ENCODE measurements around the gene CSPG4.
"Not testable (repeated sequence)": the region's sequence is repeated elsewhere in the genome, so short reads cannot be mapped to it uniquely, and the experiment has no call there.

Gene CSPG4

GRCh38 chr15:75745305-75745704, 32.7 kb upstream of the CSPG4 start:
- TF ChIP-seq CTCF (IDR thresholded peaks at IDR 0.05; ENCODE audit: insufficient read depth, low read depth, low read length, missing control alignments), result no peak
- no peak for DNase-seq (ENCODE audit: low read depth)

GRCh38 chr15:75742346-75742745, 29.7 kb upstream of the CSPG4 start:
- DNase-seq (ENCODE audit: low read depth), result not testable (repeated sequence)

More at GRCh38 chr15:75745305-75745704, 32.7 kb upstream of the CSPG4 start:
- no peak overlapping the region for H3K4me3 ChIP-seq (ENCODE audit: low read depth, low read length)

GRCh38 chr15:75739791-75740190, 27.1 kb upstream of the CSPG4 start:
- H3K4me3 ChIP-seq (ENCODE audit: low read depth, low read length), result no peak overlapping the region
- no peak for DNase-seq (ENCODE audit: low read depth)
- no peak for TF ChIP-seq CTCF (IDR thresholded peaks at IDR 0.05; ENCODE audit: insufficient read depth, low read depth, low read length, missing control alignments)

More at GRCh38 chr15:75742346-75742745, 29.7 kb upstream of the CSPG4 start:
- H3K4me3 ChIP-seq (ENCODE audit: low read depth, low read length), result not testable (repeated sequence)

- no peak for TF ChIP-seq CTCF (IDR thresholded peaks at IDR 0.05; ENCODE audit: insufficient read depth, low read depth, low read length, missing control alignments)
- DNase-seq (ENCODE audit: low read depth), result peak; percentile 97
- H3K4me3 ChIP-seq (ENCODE audit: low read depth, low read length), result peak overlapping the region; percentile 96
Measured at GRCh38 chr15:75738647-75739325, 26.1 kb upstream of the CSPG4 start.

GRCh38 chr15:75738014-75738646, 25.5 kb upstream of the CSPG4 start:
- DNase-seq (ENCODE audit: low read depth), result peak; percentile 16
- TF ChIP-seq CTCF (IDR thresholded peaks at IDR 0.05; ENCODE audit: insufficient read depth, low read depth, low read length, missing control alignments), result no peak
- H3K4me3 ChIP-seq (ENCODE audit: low read depth, low read length), result peak overlapping the region; percentile 96

- peak overlapping the region; percentile 96 for H3K4me3 ChIP-seq (ENCODE audit: low read depth, low read length)
- not testable (repeated sequence) for DNase-seq (ENCODE audit: low read depth)
Measured at GRCh38 chr15:75737116-75738013, 24.7 kb upstream of the CSPG4 start.

GRCh38 chr15:75736256-75736655, 23.6 kb upstream of the CSPG4 start:
- H3K4me3 ChIP-seq (ENCODE audit: low read depth, low read length), result no peak overlapping the region
- TF ChIP-seq CTCF (IDR thresholded peaks at IDR 0.05; ENCODE audit: insufficient read depth, low read depth, low read length, missing control alignments), result no peak
- no peak for DNase-seq (ENCODE audit: low read depth)

- not testable (repeated sequence) for H3K4me3 ChIP-seq (ENCODE audit: low read depth, low read length)
Measured at GRCh38 chr15:75734861-75735760, 22.5 kb upstream of the CSPG4 start.

More at GRCh38 chr15:75734861-75735760, 22.5 kb upstream of the CSPG4 start:
- not testable (repeated sequence) for DNase-seq (ENCODE audit: low read depth)
